NCI-H128 (cell line): ENCODE measurements around the gene RMC1.
"Not testable (repeated sequence)": the region's sequence is repeated elsewhere in the genome, so short reads cannot be mapped to it uniquely, and the experiment has no call there.

ENCODE experiments used
- DNase-seq: peaks from one replicate; lab custom pipeline; 2025; ENCODE audit not compliant: unreplicated experiment; lab: John Stamatoyannopoulos, UW

RMC1 gene

DNA sequence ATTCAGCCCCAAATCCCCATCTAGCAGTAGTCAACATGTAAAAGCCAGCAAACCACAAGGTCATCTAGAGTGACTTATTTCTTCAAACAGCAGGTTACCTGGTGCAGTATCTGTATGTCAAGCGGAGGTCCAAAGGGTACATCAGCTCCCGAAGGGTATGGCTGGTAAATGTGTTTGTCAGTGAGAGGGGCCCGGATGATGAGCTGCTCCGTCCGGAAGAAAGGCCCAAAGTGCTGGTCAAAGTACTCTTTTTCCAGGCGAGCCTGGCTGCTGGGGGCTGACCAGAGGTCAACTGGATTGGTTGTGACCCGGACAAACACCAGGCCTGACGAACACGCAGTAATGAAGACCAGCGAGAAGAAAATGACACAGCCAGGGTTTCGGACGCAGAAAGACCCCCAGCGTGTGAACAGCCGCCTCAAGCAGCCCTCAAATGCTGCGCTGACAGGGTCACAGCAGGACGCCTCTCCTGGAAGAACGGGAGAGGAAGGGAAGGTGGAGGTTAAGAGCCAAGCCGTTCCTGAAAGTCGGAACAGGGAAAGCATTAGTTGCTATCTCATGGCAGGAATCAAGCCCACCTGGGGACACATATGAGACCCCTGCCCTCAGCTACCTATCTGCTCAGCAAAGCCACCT lies 53.0 kb downstream of the RMC1 start:
- DNase-seq = no peak

- DNase-seq = not testable (repeated sequence)
These were observed 54.2 kb downstream of the RMC1 start for GRCh38 chr18:23557511-23557910.

- no peak for DNase-seq
These were observed 56.9 kb downstream of the RMC1 start for GRCh38 chr18:23560186-23560585.

DNA sequence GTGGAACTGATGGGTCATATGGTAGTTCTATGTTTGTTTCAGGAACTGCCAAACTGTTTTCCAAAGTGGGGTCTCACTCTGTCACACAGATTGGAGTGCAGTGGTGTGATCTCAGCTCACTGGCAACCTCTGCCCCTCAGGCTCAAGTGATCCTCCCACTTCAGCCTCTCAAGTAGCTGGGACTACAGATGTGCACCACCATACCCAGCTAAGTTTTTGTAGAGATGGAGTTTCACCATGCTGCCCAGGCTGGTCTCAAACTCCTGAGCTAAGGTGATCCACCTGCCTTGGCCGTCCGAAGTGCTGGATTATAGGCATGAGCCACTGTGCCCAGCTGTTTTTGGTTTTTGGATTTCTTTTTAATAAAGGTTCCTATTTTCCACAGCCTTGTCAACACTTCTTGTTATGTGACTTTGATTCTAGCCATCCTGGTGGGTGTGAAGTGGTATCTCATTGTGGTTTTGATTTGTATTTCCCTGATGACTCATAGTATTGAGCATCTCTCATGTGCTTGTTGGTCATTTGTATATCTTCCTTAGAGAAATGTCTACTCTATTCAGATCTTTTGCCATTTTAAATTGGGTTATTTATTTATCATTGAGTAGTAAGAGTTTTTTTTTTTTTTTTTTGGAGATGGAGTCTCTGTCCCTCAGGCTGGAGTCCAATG lies 60.2 kb downstream of the RMC1 start:
- no peak for DNase-seq

DNA sequence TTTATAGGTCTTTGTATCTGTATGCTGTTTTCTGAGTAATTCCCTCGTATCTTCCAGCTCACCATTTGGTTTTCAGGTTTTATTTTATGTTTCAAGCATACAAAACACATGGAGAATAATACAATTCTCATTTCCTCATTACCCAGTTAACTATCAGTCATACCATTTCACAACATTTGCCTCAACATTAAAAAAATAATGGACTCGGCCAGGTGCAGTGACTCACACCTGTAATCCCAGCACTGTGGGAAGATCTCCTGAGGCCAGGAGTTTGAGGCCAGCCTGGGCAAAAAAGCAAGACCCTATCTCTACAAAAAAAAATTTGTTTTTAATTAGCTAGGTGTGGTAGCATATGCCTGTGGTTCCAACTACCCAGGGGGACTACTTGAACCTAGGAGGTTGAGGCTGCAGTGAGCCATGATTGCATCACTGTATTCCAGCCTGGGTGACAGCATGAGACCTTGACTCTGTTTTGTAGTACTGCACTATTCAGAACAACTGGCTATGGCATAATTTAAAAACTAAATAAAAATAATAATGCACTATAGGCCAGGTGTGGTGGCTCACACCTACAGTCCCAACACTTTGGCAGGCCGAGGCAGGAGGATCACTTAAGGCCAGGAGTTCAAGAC lies 62.7 kb downstream of the RMC1 start:
- DNase-seq = no peak

DNA sequence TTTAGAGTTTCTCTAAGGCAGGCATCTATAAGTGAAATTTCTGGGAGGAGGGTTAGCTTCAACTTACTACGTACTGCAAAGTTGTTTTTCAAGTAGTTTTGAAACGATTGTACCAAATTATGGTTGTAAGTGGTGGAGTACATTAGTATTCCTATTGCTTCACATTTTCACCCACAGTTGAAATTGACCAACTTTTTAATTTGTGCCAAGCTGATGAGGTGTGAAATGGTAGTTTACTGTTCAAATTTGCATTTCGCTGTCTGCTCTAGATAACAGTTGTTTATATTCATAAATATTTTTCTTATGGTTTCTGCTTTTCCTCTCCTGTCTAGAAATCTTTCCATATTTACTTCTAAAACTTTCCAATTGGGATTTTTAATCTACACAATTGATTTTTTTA lies 64.4 kb downstream of the RMC1 start:
- no peak for DNase-seq

DNA sequence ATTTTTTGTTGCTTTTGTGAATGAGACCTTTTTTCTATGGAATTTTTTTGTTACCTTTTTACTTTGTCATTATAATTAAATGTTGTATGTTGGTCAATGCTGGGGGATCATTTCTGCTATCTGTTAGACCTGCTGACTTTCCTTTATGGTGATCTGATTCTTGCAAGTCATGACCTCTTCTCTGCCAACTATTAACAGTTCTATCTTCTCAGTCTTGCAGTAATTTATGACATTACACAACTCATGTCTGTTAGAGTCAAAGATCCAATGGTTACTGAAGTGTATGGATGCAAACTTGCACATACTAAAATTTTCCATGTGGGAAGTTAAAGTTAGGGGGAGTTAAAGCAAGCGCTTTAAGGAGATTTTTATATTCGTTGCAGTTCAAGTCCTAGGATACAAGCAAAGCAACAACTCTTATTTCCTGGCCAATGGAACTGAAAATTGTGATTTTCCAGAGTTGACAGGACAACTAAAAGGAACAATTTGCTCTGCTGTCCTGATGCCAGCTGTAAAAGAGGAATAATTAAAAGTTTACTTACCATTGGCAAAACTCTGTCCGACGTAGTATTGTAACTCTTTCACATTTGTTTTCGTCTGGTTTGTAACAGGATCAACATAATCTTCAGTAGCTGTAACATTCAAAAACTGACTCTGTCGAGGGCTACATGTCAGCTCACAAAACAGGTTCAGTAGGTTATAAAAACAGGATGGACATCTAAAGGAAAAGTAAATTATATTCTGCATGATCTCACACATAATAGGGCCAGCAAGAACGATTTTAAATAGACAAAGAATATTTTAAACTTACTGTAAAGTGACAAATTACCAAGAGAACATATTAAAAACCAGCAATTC lies 65.2 kb downstream of the RMC1 start:
- no peak for DNase-seq

DNA sequence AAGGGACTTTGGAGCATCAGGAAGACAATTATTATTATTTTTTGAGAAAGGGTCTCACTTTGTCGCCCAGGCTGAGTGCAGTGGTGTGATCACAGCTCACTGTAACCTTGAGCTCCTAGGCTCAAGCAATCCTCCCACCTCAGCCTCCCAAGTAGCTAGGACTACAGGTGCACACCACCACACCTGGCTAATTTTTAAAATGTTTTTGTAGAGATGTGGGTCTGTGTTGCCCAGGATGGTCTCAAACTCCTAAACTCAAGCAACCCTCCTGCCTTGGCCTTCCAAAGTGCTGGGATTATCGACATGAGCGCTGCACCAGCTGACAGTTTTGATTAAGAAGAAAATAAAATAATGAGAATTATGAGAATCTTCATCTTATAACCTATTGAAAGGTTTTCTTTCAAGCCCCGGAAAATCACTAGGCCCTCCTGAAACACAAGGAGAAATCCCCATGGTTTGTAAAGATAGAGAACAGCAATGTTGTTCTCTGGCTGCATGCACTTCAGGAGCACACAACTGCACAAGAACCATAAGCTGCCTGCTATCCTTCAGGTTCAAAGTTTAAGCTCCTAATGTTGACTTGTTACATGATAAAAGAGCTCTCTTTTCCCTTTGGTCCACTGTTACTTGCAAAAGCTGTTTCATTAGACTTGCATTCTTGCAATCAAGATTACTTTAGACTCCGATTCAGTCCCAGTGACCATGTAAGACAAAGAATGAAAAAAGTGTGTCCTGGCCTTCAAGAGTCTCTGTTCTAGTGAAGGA lies 66.2 kb downstream of the RMC1 start:
- DNase-seq = no peak

- no peak for DNase-seq
These were observed 67.7 kb downstream of the RMC1 start for GRCh38 chr18:23570912-23571504.

DNA sequence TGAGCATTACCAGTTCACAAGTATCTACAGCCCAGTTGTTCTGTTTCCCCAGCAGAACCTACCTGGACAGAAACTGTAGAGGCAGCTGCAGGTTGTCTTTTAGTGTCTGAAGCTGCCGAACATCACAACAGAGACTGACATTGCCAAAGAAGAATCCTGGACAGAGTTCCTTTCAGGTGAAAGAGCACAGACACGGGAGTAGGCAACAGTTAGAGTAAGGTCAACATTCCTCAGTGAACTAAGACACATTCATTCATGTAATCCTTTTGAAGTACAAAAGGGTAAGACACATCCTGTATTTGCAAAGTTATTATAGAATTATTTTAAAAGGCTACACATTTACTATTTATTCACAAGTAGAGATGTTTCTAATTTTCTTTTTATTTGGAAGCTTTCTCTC lies 68.7 kb downstream of the RMC1 start:
- DNase-seq = no peak

DNA sequence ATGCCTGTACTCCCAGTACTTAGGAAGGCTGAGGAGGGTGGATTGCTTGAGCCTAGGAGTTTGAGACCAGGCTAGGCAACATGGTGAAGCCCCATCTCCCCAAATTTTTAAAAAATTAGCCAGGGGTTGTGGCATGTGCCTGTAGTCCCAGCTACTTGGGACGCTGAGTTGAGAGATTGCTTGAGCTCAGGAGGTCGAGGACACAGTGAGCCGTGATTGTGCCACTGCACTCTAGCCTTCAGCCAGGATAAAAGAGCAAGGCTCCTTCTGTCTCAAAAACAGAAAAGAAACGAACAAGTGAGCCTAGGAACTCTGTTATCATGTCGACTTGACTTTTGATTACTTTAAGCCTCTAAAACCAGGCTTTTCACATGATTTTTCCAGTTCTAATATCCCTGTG lies 69.3 kb downstream of the RMC1 start:
- DNase-seq = no peak

DNA sequence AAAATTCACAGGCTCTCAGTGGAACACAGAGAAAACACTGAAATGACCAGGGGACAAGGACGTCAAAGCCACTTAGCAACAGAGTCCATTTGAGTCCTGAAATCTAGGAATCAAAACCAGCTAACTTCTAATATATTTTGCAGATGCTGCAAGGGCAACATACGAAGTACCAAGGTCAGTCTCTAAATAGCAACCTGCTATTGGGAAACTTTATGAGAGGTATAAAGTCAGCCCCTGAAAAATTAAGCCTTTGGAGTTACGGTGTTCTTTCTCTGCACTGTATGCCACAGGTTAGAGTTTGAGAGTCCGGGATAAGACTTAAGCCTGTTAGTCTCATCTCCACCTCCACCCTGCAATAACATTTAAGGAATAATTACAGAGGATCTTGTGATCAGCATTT lies 69.7 kb downstream of the RMC1 start:
- no peak for DNase-seq

DNA sequence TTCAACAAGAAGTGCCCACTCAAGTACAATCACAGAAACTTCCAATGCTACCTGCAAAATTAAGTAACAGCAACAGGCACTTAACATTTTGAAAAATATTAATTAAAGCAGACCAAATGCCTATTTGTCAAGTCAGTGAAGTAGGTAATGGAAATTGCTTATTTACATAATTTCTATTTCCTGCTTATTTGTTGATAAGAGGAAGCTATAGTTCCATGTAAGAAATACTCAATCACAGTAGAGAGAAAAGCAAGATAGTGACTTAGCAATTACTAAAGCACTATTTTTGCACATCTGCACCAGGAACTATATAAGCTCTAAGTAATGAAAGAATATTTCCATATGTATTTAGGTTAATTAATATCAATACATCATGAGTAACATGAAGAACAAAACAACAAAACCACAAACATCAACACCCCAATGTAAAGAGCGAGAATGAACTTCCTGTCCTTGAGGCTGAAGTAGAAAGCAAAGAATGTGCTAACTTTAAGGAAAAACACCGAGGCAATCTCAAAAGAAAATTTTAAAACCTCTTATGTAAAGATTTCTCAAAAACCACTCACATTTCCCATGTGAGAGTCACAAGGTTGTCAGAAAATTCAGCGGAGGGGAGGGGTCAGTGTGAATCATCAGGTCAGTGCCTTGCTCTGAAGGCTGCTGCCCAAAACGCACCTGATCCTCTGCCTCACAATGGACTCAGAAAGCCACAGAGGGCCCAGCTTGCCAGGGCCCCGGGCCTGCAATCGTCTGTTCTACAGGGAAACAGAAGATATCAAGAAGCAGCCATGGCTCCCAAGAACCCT lies 70.5 kb downstream of the RMC1 start:
- DNase-seq = no peak

- DNase-seq = no peak
These were observed 71.4 kb downstream of the RMC1 start for GRCh38 chr18:23574611-23575308.

DNA sequence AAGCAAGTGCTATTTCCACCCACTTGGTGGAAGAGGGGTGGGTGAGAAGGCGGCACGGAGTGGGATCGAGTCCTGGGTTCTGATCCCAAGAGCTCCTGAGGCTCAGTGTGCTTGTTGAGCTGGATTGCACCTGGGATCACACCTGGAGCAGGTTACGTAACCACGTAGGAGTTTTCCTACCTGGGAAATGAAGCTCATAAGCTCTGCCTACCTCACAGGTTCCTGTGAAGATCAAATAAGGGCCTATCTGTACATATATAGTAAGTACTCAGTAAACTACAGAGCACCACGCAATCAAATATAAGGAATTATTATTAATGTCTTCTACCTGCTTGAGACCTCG lies 72.0 kb downstream of the RMC1 start:
- DNase-seq = no peak

GRCh38 chr18:23577521-23577920 lies 74.2 kb downstream of the RMC1 start:
- not testable (repeated sequence) for DNase-seq

DNA sequence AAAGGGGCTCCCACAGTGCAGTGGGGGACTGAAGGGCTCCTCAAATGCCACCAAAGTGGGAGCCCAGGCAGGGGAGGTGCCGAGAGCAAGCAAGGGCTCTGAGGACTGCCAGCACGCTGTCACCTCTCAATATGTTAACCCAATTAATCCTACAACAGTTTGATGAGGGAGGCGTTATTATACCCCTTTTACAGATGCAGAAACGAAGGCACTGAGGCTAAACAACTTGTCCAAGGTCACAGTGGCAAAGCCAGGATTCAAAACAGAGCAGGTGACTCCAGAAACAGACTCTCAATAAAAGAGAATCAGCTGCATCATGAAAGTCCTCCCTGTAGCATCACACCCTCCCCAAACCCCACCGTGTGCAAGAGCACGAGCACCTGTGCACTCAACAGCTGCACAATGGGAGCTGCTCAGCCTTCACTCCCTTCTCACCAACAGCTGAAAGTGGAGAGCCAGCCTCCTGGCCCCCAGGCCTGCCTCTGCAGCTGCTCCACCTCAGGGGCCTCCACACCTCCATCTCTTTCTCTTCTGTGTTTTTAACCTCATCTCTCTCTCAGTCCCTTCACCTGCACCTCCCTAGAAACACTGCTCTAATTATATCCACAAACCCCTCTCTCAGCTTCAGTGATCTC lies 74.9 kb downstream of the RMC1 start:
- DNase-seq = no peak

- DNase-seq = no peak
These were observed 75.8 kb downstream of the RMC1 start for GRCh38 chr18:23578891-23579653.
